ENCODE measurements around the gene CBFA2T2. TPM values are rescaled to one million over a fixed set of nuclear protein-coding genes. Genes with fewer than 3 reads are reported as not detected.

Gene CBFA2T2
- total and polyA plus RNA-seq, 2 donors (not counting 3 experiments of a cell fraction or from before 2014, with no cell fraction given), result 10.7 to 12.1 TPM

- Histone ChIP-seq H3K27me3 (ENCODE audit: control insufficient read depth in 2 of 2, insufficient read depth in 2 of 2, low read length in 2 of 2) (peaks cover 10 to 14% of the 10 kb centered on the region in 2 experiments), H3K9ac (replicated peaks; ENCODE audit: extremely low read depth, insufficient read depth, low read length) (no peak overlapping the region), H3K9me1 (replicated peaks; ENCODE audit: control insufficient read depth, extremely low read depth, insufficient read depth, low read length) (no peaks in the 10 kb centered on the region), H3K4me3 (replicated peaks in 1 of 3; ENCODE audit: insufficient read depth in 1 of 3, low read depth in 1 of 3, low read length in 3 of 3) (no peak overlapping the region), H3K27ac (ENCODE audit: insufficient read depth, low read depth, low read length) (no peak overlapping the region), H3K4me1 (ENCODE audit: control insufficient read depth, extremely low read depth, insufficient read depth, low read length) (no peaks in the 10 kb centered on the region), H2AFZ (ENCODE audit: low read depth, low read length) (no peak overlapping the region), H3K36me3 (ENCODE audit: control insufficient read depth in 2 of 2, extremely low read depth in 1 of 2, insufficient read depth in 2 of 2, low read length in 2 of 2) (no peaks in the 10 kb centered on the region), H4K20me1 (replicated peaks; ENCODE audit: control insufficient read depth, extremely low read depth, insufficient read depth, low read length) (no peaks in the 10 kb centered on the region), H3K9me3 (replicated peaks; ENCODE audit: control insufficient read depth, insufficient read depth, low read length) (no peaks in the 10 kb centered on the region), H3K4me2 (ENCODE audit: insufficient read depth, low read length) (no peak overlapping the region), H3K79me2 (ENCODE audit: control insufficient read depth, insufficient read depth, low read length) (no peaks in the 10 kb centered on the region)
- TF ChIP-seq FOS (IDR thresholded peaks at IDR 0.05; ENCODE audit: borderline replicate concordance, insufficient read depth, low read length) (no peak), JUN (IDR thresholded peaks at IDR 0.05; ENCODE audit: borderline replicate concordance, insufficient read depth, insufficient read length, low read depth) (no peak), POLR2A (IDR thresholded peaks at IDR 0.05; ENCODE audit: low read depth, low read length) (no peak), EZH2 (IDR thresholded peaks at IDR 0.05; ENCODE audit: borderline replicate concordance, low read depth, low read length, severe bottlenecking) (no peak), MAX (IDR thresholded peaks at IDR 0.05; ENCODE audit: insufficient read depth, insufficient read length) (no peak), CTCF (IDR thresholded peaks at IDR 0.05; ENCODE audit: extremely low read depth in 1 of 2, insufficient read depth in 1 of 2, low read depth in 1 of 2, low read length in 2 of 2) (no peak), MYC (IDR thresholded peaks at IDR 0.05; ENCODE audit: low read depth, low read length) (no peak), GATA2 (IDR thresholded peaks at IDR 0.05; ENCODE audit: insufficient read depth, insufficient read length, low read depth, low read length) (no peak), POLR2AphosphoS5 (IDR thresholded peaks at IDR 0.05; ENCODE audit: insufficient read depth, low read depth, low read length) (no peak)
- dilution Hi-C loops (cut with MboI; ENCODE audit: extremely low pct_ligation_motif_present, low sequenced_read_pairs) (no loop called here), intact Hi-C loops (cut with micrococcal nuclease) (no loop called here)
- POLR2A ChIA-PET, result no interaction called here
- no TSS peak for BruUV-seq (replicated peaks)
- CTCF ChIA-PET, result no interaction called here
- FAIRE-seq, result no peak
- no peak for DNase-seq (ENCODE audit: low read depth, low spot score)
These were observed 12.3 kb upstream of the CBFA2T2 start for GRCh38 chr20:33477386-33478234.
